H9 (cell line): Measurements from ENCODE around the gene CPSF6. TPM values are rescaled to one million over a fixed set of nuclear protein-coding genes. Genes with fewer than 3 reads are reported as not detected.

ENCODE experiments used
- DNase-seq: peaks from one replicate; pipeline ENCODE4 v3.0.0-alpha.2; 2017
- H2AFZ ChIP-seq: one replicate; pipeline ENCODE4 v1.6.1; 2013; ENCODE audit warnings: mild to moderate bottlenecking, low read length, control low read depth, moderate library complexity
- H2AK5ac ChIP-seq: 2 replicates; pipeline ENCODE4 v1.6.1; 2013; ENCODE audit warnings: low read length, control low read depth, mixed read lengths; ENCODE audit not compliant: insufficient read length
- H2BK120ac ChIP-seq: one replicate; pipeline ENCODE4 v1.6.1; 2013; ENCODE audit warnings: low read depth, mild to moderate bottlenecking, low read length, control low read depth, inconsistent platforms; ENCODE audit not compliant: poor library complexity, severe bottlenecking
- H2BK12ac ChIP-seq: 2 replicates; pipeline ENCODE4 v1.6.1; 2013; ENCODE audit warnings: low read length, control low read depth, mixed read lengths, low read depth; ENCODE audit not compliant: insufficient read length
- H2BK15ac ChIP-seq: 2 replicates; pipeline ENCODE4 v1.6.1; 2013; ENCODE audit warnings: low read depth, low read length, control low read depth
- H2BK20ac ChIP-seq: one replicate; pipeline ENCODE4 v1.6.1; 2013; ENCODE audit warnings: low read depth, mild to moderate bottlenecking, low read length, control low read depth, inconsistent platforms; ENCODE audit not compliant: poor library complexity, severe bottlenecking
- H2BK5ac ChIP-seq: 2 replicates; pipeline ENCODE4 v1.6.1; 2013; ENCODE audit warnings: low read length, control low read depth, mixed read lengths; ENCODE audit not compliant: insufficient read length
- H3K14ac ChIP-seq: 2 replicates; pipeline ENCODE4 v1.6.1; 2013; ENCODE audit warnings: low read length, control low read depth; ENCODE audit not compliant: insufficient read depth
- H3K18ac ChIP-seq: 2 replicates; pipeline ENCODE4 v1.6.1; 2013; ENCODE audit warnings: low read depth, mild to moderate bottlenecking, mixed read lengths, low read length, control low read depth; ENCODE audit not compliant: insufficient read length
- H3K23ac ChIP-seq: 2 replicates; pipeline ENCODE4 v1.6.1; 2013; ENCODE audit warnings: low read length, control low read depth, mixed read lengths, low read depth; ENCODE audit not compliant: insufficient read length
- H3K23me2 ChIP-seq: 2 replicates; pipeline ENCODE4 v1.6.1; 2013; ENCODE audit warnings: low read depth, mild to moderate bottlenecking, mixed read lengths, low read length, control low read depth; ENCODE audit not compliant: insufficient read length, poor library complexity, severe bottlenecking
- H3K27ac ChIP-seq: 2 replicates; pipeline ENCODE4 v1.5.1; 2013; ENCODE audit warnings: low read length, control low read depth, mixed read lengths, low read depth; ENCODE audit not compliant: insufficient read length
- H3K27me3 ChIP-seq: 2 replicates; pipeline ENCODE4 v1.6.1; 2013; ENCODE audit warnings: low read length, control low read depth, inconsistent platforms; ENCODE audit not compliant: insufficient read depth
- H3K4ac ChIP-seq: 2 replicates; pipeline ENCODE4 v1.6.1; 2013; ENCODE audit warnings: low read depth, mild to moderate bottlenecking, control low read depth, inconsistent platforms, low read length, moderate library complexity
- H3K4me1 ChIP-seq: 2 replicates; pipeline ENCODE4 v1.6.1; 2013; ENCODE audit warnings: low read length, control low read depth, inconsistent platforms; ENCODE audit not compliant: insufficient read depth
- H3K4me2 ChIP-seq: 2 replicates; pipeline ENCODE4 v1.6.1; 2013; ENCODE audit warnings: low read length, control low read depth, mixed read lengths; ENCODE audit not compliant: insufficient read length, insufficient read depth
- H3K56ac ChIP-seq: 2 replicates; pipeline ENCODE4 v1.6.1; 2013; ENCODE audit warnings: low read depth, mild to moderate bottlenecking, mixed read lengths, low read length, control low read depth; ENCODE audit not compliant: insufficient read length
- H3K79me1 ChIP-seq: 2 replicates; pipeline ENCODE4 v1.6.1; 2013; ENCODE audit warnings: low read depth, mild to moderate bottlenecking, moderate library complexity, low read length, control low read depth, inconsistent platforms; ENCODE audit not compliant: insufficient read depth, poor library complexity, severe bottlenecking
- H3K79me2 ChIP-seq: 2 replicates; pipeline ENCODE4 v1.6.1; 2013; ENCODE audit warnings: low read length, control low read depth, inconsistent platforms; ENCODE audit not compliant: insufficient read depth
- H3K9ac ChIP-seq: 2 replicates; pipeline ENCODE4 v1.6.1; 2013; ENCODE audit warnings: low read length, control low read depth, mixed read lengths; ENCODE audit not compliant: insufficient read length; ENCODE audit errors: extremely low read depth
- H3K9me3 ChIP-seq: one replicate; pipeline ENCODE4 v1.6.1; 2013; ENCODE audit warnings: low read depth, low read length, inconsistent platforms; ENCODE audit not compliant: control insufficient read depth
- H3T11ph ChIP-seq: one replicate; pipeline ENCODE4 v1.6.1; 2013; ENCODE audit warnings: mild to moderate bottlenecking, low read length, control low read depth, inconsistent platforms
- H4K20me1 ChIP-seq: one replicate; pipeline ENCODE4 v1.6.1; 2013; ENCODE audit not compliant: control insufficient read depth, insufficient read length, insufficient read depth
- H4K5ac ChIP-seq: 2 replicates; pipeline ENCODE4 v1.6.1; 2013; ENCODE audit warnings: low read depth, mild to moderate bottlenecking, mixed read lengths, low read length, control low read depth; ENCODE audit not compliant: insufficient read length
- H4K8ac ChIP-seq: replicated peaks from 2 replicates; pipeline ENCODE4 v1.6.1; 2013; ENCODE audit warnings: low read length, control low read depth, mixed read lengths, low read depth; ENCODE audit not compliant: insufficient read length
- H4K91ac ChIP-seq: 2 replicates; pipeline ENCODE4 v1.6.1; 2013; ENCODE audit warnings: low read depth, mild to moderate bottlenecking, moderate library complexity, mixed read lengths, low read length, control low read depth; ENCODE audit not compliant: insufficient read length
- H3K27ac Mint-ChIP-seq, 3 experiments: 2 replicates in 2 of 3; 3 replicates in 1 of 3; pipeline ENCODE4 v1.8.0; 2020 to 2021; ENCODE audit warnings: mixed read lengths in 3 of 3, mild to moderate bottlenecking in 1 of 3, moderate library complexity in 1 of 3
- H3K27me3 Mint-ChIP-seq: 2 replicates; pipeline ENCODE4 v1.8.0; 2021; ENCODE audit warnings: low read depth, mild to moderate bottlenecking, moderate library complexity, mixed read lengths
- H3K36me3 Mint-ChIP-seq, 3 experiments: 2 replicates in 2 of 3; 3 replicates in 1 of 3; pipeline ENCODE4 v1.8.0; 2020 to 2021; ENCODE audit warnings: low read depth in 3 of 3, mixed read lengths in 3 of 3; ENCODE audit not compliant: insufficient read depth in 1 of 3
- H3K4me1 Mint-ChIP-seq, 2 experiments: 2 replicates each; pipeline ENCODE4 v1.8.0; 2020; ENCODE audit warnings: mixed read lengths in 2 of 2
- H3K4me3 Mint-ChIP-seq, 2 experiments: 2 replicates in 1 of 2; 3 replicates in 1 of 2; pipeline ENCODE4 v1.8.0; 2020 to 2021; ENCODE audit warnings: mild to moderate bottlenecking in 2 of 2, mixed read lengths in 2 of 2, moderate library complexity in 1 of 2
- H3K9me3 Mint-ChIP-seq, 2 experiments: 2 replicates in 1 of 2; 3 replicates in 1 of 2; pipeline ENCODE4 v1.8.0; 2020; ENCODE audit warnings: mild to moderate bottlenecking in 2 of 2, mixed read lengths in 2 of 2, moderate library complexity in 1 of 2
- CTCF ChIP-seq: fragments of 200-600 bp; sonication (generic); conservative IDR thresholded peaks from 3 replicates; pipeline ENCODE4 v1.8.0; 2021; ENCODE audit warnings: antibody characterized with exemption, mild to moderate bottlenecking
- WGBS: extraction: QIAGEN DNeasy Blood & Tissue Kit; methylation state at CpG from one replicate; pipeline ENCODE4 v1.1.7; 2013; ENCODE audit warnings: missing lambda C conversion rate, low lambda C conversion rate, mixed read lengths; ENCODE audit not compliant: insufficient read length; ENCODE audit errors: extremely low coverage; 5-methylcytosine and 5-hydroxymethylcytosine counted together
- total RNA-seq: library from RNA; stranded (reverse); gene quantifications from 2 replicates; pipeline ENCODE4 v1.2.1, GENCODE V29; 2021

CPSF6 gene
- total RNA-seq, 1 experiment from 2014 or later = 183 TPM

GRCh38 chr12:69247268-69248018 lies 8.1 kb downstream of the CPSF6 start:
- no peak overlapping the region for H2AFZ ChIP-seq
- no peak overlapping the region for H2BK12ac ChIP-seq
- no peaks in the 10 kb centered on the region for H4K20me1 ChIP-seq
- no peak overlapping the region for H3K14ac ChIP-seq
- peaks cover 62% of the 10 kb centered on the region for H3K79me2 ChIP-seq
- no peak overlapping the region for H3K9ac ChIP-seq
- H3T11ph ChIP-seq = no peak overlapping the region
- no peak overlapping the region for H2BK15ac ChIP-seq
- no peak overlapping the region for H3K18ac ChIP-seq
- no peak for TF ChIP-seq CTCF
- DNase-seq = no peak
- no peaks in the 10 kb centered on the region for H3K79me1 ChIP-seq
- Mint-ChIP-seq H3K36me3 (peaks cover 19 to 35% (median 23%) of the 10 kb centered on the region in 3 experiments), H3K9me3 (no peaks in the 10 kb centered on the region; a peak in 1 of 5 replicates), H3K27me3 (no peaks in the 10 kb centered on the region), H3K4me3 (no peak overlapping the region), H3K27ac (peak overlapping the region in 1 of 3 experiments; percentile 89; a peak in 2 of 7 replicates), H3K4me1 (peaks cover 50 to 63% of the 10 kb centered on the region in 2 experiments)
- no peak overlapping the region for H3K27ac ChIP-seq
- WGBS = no CpG with 5 or more reads among the region's 3 CpGs
- no peak overlapping the region for H2BK20ac ChIP-seq
- no peaks in the 10 kb centered on the region for H3K27me3 ChIP-seq
- no peaks in the 10 kb centered on the region for H3K9me3 ChIP-seq
- H2BK120ac ChIP-seq = no peak overlapping the region
- H4K8ac ChIP-seq = no peak overlapping the region
- no peak overlapping the region for H3K56ac ChIP-seq
- H4K91ac ChIP-seq = no peak overlapping the region
- H3K4ac ChIP-seq = no peak overlapping the region
- H3K4me1 ChIP-seq = peaks cover 5% of the 10 kb centered on the region; the same call in 1 of the 2 replicates
- no peak overlapping the region for H2AK5ac ChIP-seq
- no peak overlapping the region for H2BK5ac ChIP-seq
- no peak overlapping the region for H3K4me2 ChIP-seq
- no peak overlapping the region for H3K23ac ChIP-seq
- no peak overlapping the region for H4K5ac ChIP-seq
- no peaks in the 10 kb centered on the region for H3K23me2 ChIP-seq
